Right ventricle myocardium inferior (tissue), 1 donor: ENCODE results near the gene MARS1. TPM values are rescaled to one million over a fixed set of nuclear protein-coding genes. Genes with fewer than 3 reads are reported as not detected.

Experiments used
- ATAC-seq: fragments of 200-7000 bp; cut with Tn5 transposase; one replicate; pipeline ENCODE4 v1.9.1; 2020; ENCODE audit warnings: mild to moderate bottlenecking, moderate library complexity
- DNase-seq: peaks from one replicate; pipeline ENCODE4 v3.0.0; 2021; ENCODE audit errors: missing footprints
- intact Hi-C: fragments of 100-400 bp; cut with DNase I; formaldehyde crosslinking; loops from one replicate; pipeline ENCODE4 v1.11.0; 2022
- total RNA-seq: library from RNA; stranded (reverse); fragmentation: NEBNext Ultra II Directional; extraction: Animal tissue kit (Norgen Biotek cat#: 25700); gene quantifications from one replicate; pipeline ENCODE4 v1.2.1, GENCODE V29; 2021
- donor health status: DM: no; HTN: yes; CAD: no; lungs with severe emphysema.

The MARS1 gene
- total RNA-seq, 1 donor from 2014 or later = 89.7 TPM

DNA sequence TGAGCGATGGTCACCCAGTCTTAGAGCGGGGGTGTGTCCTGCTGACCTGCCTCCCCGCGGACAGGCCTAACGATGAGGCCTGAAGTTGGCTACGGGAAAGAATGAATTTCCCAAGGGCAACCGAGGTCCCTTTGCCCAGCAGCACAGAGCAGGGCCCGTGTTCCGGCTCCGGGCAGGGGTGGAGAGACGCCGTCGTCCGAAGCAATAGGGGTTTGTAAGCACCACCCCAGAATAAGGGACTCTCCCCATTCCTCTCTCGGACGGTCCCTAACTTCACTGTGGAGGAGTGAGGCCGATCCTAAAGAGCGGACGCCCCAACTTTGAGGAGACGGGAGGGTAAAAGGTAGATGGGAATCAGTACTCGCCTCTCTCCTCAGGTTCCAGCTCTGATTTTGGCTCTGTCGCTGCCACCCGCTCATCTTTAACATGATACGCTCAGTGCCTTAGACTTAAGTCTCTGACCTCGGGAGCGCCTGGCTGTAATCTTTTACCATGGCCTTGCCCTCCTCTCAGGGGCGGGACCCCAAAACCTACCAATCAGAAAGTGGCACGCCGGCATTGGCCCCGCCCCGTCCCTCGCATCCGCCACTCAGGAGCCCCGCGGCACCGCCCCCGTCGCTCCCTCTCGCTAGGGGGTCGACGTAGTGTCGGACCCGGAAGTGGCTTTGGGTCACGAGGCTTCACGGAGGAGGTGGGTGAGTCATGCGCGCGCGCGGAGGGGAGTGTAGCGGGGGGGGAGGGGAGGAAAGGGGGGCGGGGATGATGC is 32.4 kb downstream of the MARS1 start, which contains the start of gene DDIT3:
TSS of gene DDIT3 (minus strand) at position 462 of the 766 bp plus-strand sequence. CDS start 3,108 bp downstream, outside the sequence.
- intact Hi-C loops = loop anchor here (1.0 to 5.0 kb wide), 3 partner anchors 31 to 92 kb away; partner anchors contain the start of genes ARHGEF25 and MARS1
- DNase-seq = peak; percentile 100
- peak; percentile 88 for ATAC-seq

DNA sequence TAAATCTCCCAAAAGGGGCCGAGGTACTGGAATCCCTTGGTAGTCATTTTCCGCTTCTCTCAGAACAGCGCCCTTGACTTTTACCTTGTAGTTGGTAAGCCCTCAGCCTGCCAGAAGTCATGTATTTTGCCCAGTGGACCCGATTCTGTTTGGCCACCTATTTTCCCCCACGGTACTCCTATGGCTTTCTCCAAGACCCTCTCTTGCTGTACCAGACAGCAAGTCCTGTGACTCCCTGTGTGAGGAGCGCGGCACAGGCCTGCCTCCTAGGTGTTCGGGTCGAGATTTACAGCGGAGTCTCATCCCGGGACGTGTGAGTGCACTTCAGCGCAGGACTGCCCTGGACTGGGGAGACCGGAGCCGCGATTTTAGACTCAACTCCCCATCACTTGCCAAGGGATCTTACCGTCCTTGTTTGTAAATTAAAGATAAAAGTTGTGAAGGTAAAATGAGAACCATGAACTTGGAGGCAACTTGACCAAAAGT is 33.7 kb downstream of the MARS1 start:
- ATAC-seq (no peak), DNase-seq (no peak)
- intact Hi-C loops = loop anchor here (2.0 to 5.0 kb wide), 3 partner anchors 25 to 91 kb away; partner anchors contain the start of genes ARHGEF25, DCTN2 and MARS1

- peak; percentile 35 for ATAC-seq
- intact Hi-C loops = loop anchor here (2.0 to 5.0 kb wide), 2 partner anchors 25 to 90 kb away; partner anchors contain the start of genes ARHGEF25 and DCTN2
Measured at GRCh38 chr12:57522011-57522886, 34.4 kb downstream of the MARS1 start, which contains the start of gene MBD6. MBD6 (plus strand) TSS chr12:57522824; CDS start chr12:57524304, 1,480 bp downstream.

GRCh38 chr12:57522887-57523705 is 35.2 kb downstream of the MARS1 start:
- intact Hi-C loops = loop anchor here (2.0 to 5.0 kb wide), 2 partner anchors 24 to 89 kb away; partner anchors contain the start of genes ARHGEF25 and DCTN2
- ATAC-seq (no peak), DNase-seq (peak; percentile 87)

More at GRCh38 chr12:57522011-57522886, 34.4 kb downstream of the MARS1 start, which contains the start of gene MBD6:
- peak; percentile 94 for DNase-seq

- DNase-seq (no peak), ATAC-seq (no peak)
- intact Hi-C loops = loop anchor here (2.0 to 5.0 kb wide), 2 partner anchors 23 to 88 kb away; partner anchors contain the start of genes ARHGEF25 and DCTN2
Measured at GRCh38 chr12:57523706-57524614, 36.1 kb downstream of the MARS1 start.

GRCh38 chr12:57524814-57525614 is 37.1 kb downstream of the MARS1 start:
- ATAC-seq (no peak), DNase-seq (no peak)
- intact Hi-C loops = loop anchor here (5.0 kb wide), 1 partner anchor 87 kb away; the partner anchor contains the start of gene ARHGEF25

GRCh38 chr12:57525615-57526383 is 37.9 kb downstream of the MARS1 start:
- ATAC-seq = no peak
- intact Hi-C loops = no loop called here
- no peak for DNase-seq

- no peak for DNase-seq
- intact Hi-C loops = no loop called here
- ATAC-seq = no peak
Measured at GRCh38 chr12:57526477-57527126, 38.7 kb downstream of the MARS1 start.

- intact Hi-C loops = no loop called here
- no peak for DNase-seq
- ATAC-seq = no peak
Measured at GRCh38 chr12:57527184-57527583, 39.3 kb downstream of the MARS1 start.

DNA sequence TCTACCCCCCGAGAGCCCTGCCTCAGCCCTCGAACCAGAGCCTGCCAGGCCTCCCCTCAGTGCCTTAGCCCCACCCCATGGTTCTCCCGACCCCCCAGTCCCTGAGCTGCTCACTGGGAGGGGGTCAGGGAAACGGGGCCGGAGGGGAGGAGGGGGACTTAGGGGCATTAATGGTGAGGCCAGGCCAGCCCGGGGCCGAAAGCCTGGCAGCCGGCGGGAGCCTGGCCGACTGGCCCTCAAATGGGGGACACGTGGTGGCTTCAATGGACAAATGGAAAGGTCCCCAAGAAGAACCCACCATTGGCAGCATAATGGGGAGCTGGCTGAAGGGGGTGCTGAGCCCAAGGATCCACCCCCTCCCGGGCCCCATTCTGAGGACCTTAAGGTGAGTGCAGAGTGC is 40.3 kb downstream of the MARS1 start:
- ATAC-seq (no peak), DNase-seq (no peak)
- intact Hi-C loops = no loop called here

- ATAC-seq (no peak), DNase-seq (no peak)
- intact Hi-C loops = no loop called here
Measured at GRCh38 chr12:57528831-57529555, 41.1 kb downstream of the MARS1 start.

DNA sequence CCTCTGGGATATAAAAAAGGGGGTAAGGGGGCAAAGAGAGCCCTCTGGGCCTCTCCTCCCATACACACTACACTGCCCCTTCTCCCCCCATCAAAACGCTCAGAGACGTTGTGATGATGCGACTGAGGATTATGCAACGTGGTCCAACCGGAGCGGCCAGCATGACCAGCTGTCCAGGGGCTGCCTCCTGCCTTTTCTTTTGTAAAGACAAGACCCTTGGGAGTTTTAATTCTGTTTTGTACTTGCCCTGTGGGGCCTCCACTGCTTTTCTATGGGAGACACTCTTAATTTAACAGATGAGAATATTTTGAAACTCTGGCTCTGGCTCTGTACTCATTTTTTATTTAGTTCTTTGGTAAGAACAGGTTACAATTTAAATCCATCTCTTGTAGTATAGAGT is 42.0 kb downstream of the MARS1 start:
- DNase-seq = no peak
- intact Hi-C loops = no loop called here
- no peak for ATAC-seq

- ATAC-seq (no peak), DNase-seq (no peak)
- intact Hi-C loops = no loop called here
Measured at GRCh38 chr12:57530396-57531142, 42.7 kb downstream of the MARS1 start.

- no peak for ATAC-seq
- DNase-seq = no peak
- intact Hi-C loops = no loop called here
Measured at GRCh38 chr12:57531836-57532235, 44.0 kb downstream of the MARS1 start.
